Upper lobe of left lung (tissue), 6 donors: Measurements from ENCODE around the gene CBLN4. TPM values are rescaled to one million over a fixed set of nuclear protein-coding genes. Genes with fewer than 3 reads are reported as not detected.

Experiments used
- ATAC-seq, 2 donors: fragments of 200-7000 bp; cut with Tn5 transposase; one replicate each; pipeline ENCODE4 v1.9.1; 2022; ENCODE audit warnings: mild to moderate bottlenecking in 2 of 2, moderate library complexity in 2 of 2; ENCODE audit not compliant: low FRiP score in 2 of 2
- DNase-seq, 2 donors: peaks; one replicate each; pipeline ENCODE4 v3.0.0-alpha.2; 2019 to 2020
- H3K27ac ChIP-seq, 4 donors: fragments of 200-600 bp; sonication (generic); one replicate each; pipeline ENCODE4 v1.5.1; 2016 to 2019
- H3K27me3 ChIP-seq, 4 donors: fragments of 200-600 bp; sonication (generic); one replicate each; pipeline ENCODE4 v1.5.1; 2017 to 2019
- H3K36me3 ChIP-seq, 4 donors: fragments of 200-600 bp; sonication (generic); one replicate each; pipeline ENCODE4 v1.5.1; 2016 to 2019
- H3K4me1 ChIP-seq, 4 donors: fragments of 200-600 bp; sonication (generic); one replicate each; pipeline ENCODE4 v1.5.1; 2018 to 2019
- H3K4me3 ChIP-seq, 4 donors: fragments of 200-600 bp; sonication (generic); one replicate each; pipeline ENCODE4 v1.5.1; 2017 to 2019; ENCODE audit warnings: mild to moderate bottlenecking in 2 of 4, moderate library complexity in 1 of 4
- H3K9me3 ChIP-seq, 4 donors: fragments of 200-600 bp; sonication (generic); one replicate each; pipeline ENCODE4 v1.5.1; 2018 to 2019
- CTCF ChIP-seq, 6 experiments: fragments of 450-650 bp in 4 of 6; fragments of 200-600 bp in 2 of 6; sonication (generic) in 2 of 6; IDR thresholded peaks; one replicate each; pipeline ENCODE4 v1.5.1; 2016 to 2019; ENCODE audit warnings: antibody characterized with exemption in 6 of 6
- EP300 ChIP-seq, 4 donors: sonication (generic); formaldehyde crosslinking; IDR thresholded peaks; one replicate each; pipeline ENCODE4 v1.5.1; 2017; ENCODE audit warnings: antibody characterized with exemption in 4 of 4, control low read depth in 2 of 4
- POLR2A ChIP-seq, 4 donors: fragments of 450-650 bp; IDR thresholded peaks; one replicate each; pipeline ENCODE4 v1.5.1; 2016 to 2017; ENCODE audit warnings: antibody characterized with exemption in 4 of 4, mild to moderate bottlenecking in 2 of 4
- POLR2AphosphoS5 ChIP-seq, 2 donors: sonication (generic); formaldehyde crosslinking; IDR thresholded peaks; one replicate each; pipeline ENCODE4 v1.5.1; 2017; ENCODE audit warnings: antibody characterized with exemption in 2 of 2
- WGBS, 2 donors: methylation state at CpG; one replicate each; pipeline ENCODE4 v1.1.5; 2017 to 2018; 5-methylcytosine and 5-hydroxymethylcytosine counted together
- total RNA-seq, 6 donors: library from RNA; depleted of rRNA in 4 of 6; stranded (reverse); fragments of >200 nt in 4 of 6; gene quantifications; one replicate each; pipeline versions ENCODE4 v1.1.0 to v1.2.1, GENCODE V29; 2016 to 2021
- donor health status: DM: no; HTN: no; CAD: no; lungs with moderate emphysema.
- donor health status: DM: no; HTN: yes; CAD: no; lungs with severe emphysema.

The CBLN4 gene
- total RNA-seq, 6 donors from 2014 or later: 0.26 to 2.3 TPM; not detected in 4

GRCh38 chr20:55953201-55953600 is 52.1 kb downstream of the CBLN4 start:
- no peak overlapping the region for H3K4me3 ChIP-seq
- no peaks in the 10 kb centered on the region for H3K36me3 ChIP-seq
- 28 to 38% methylated on average over 2 of the region's 2 CpGs for WGBS, 2 donors
- no peaks in the 10 kb centered on the region for H3K9me3 ChIP-seq
- H3K4me1 ChIP-seq: peaks cover 0 to 12% (median 4%) of the 10 kb centered on the region in 4 donors
- TF ChIP-seq EP300 (IDR thresholded peaks at IDR 0.05) (no peak), CTCF (IDR thresholded peaks at IDR 0.05) (no peak), POLR2AphosphoS5 (IDR thresholded peaks at IDR 0.05) (no peak), POLR2A (IDR thresholded peaks at IDR 0.05) (no peak)
- ATAC-seq (peak in 1 of 2 donors; percentile 27), DNase-seq (no peak)
- H3K27ac ChIP-seq: peak overlapping the region in 1 of 4 donors; percentile 3
- no peaks in the 10 kb centered on the region for H3K27me3 ChIP-seq

- Histone ChIP-seq H3K4me3 (no peak overlapping the region), H3K27ac (no peak overlapping the region), H3K36me3 (no peaks in the 10 kb centered on the region), H3K4me1 (peaks cover 0 to 1% (median 0%) of the 10 kb centered on the region in 4 donors), H3K9me3 (no peaks in the 10 kb centered on the region), H3K27me3 (no peaks in the 10 kb centered on the region)
- TF ChIP-seq EP300 (IDR thresholded peaks at IDR 0.05): no peak
- no peak for TF ChIP-seq POLR2AphosphoS5 (IDR thresholded peaks at IDR 0.05)
- TF ChIP-seq POLR2A (IDR thresholded peaks at IDR 0.05): no peak
- no peak for TF ChIP-seq CTCF (IDR thresholded peaks at IDR 0.05)
- no peak for DNase-seq
- 63 to 67% methylated on average over 5 of the region's 5 CpGs for WGBS, 2 donors
- ATAC-seq: peak in 1 of 2 donors; percentile 23
Measured at GRCh38 chr20:55947701-55948100, 57.6 kb downstream of the CBLN4 start.

Other genes with a start within 250 kb of the CBLN4 start
- gene MC3R, start 243.2 kb upstream of the CBLN4 start, total RNA-seq: not detected